Stomach (tissue), 4 donors: ENCODE measurements around the gene SCN7A.

Source experiments
- EP300 ChIP-seq: sonication (generic); formaldehyde crosslinking; IDR thresholded peaks from one replicate; pipeline ENCODE4 v1.6.1; 2017; ENCODE audit warnings: antibody characterized with exemption
- TF ChIP-seq, protein P1 (sequence below), 7 experiments: fragments of 450-650 bp in 4 of 7; fragments of 200-600 bp in 3 of 7; sonication (generic) in 3 of 7; IDR thresholded peaks; one replicate each; pipeline ENCODE4 v1.5.1; 2016 to 2019; ENCODE audit warnings: antibody characterized with exemption in 7 of 7, control low read depth in 2 of 7, mild to moderate bottlenecking in 1 of 7

GRCh38 chr2:166406374-166406773 lies 87.7 kb downstream of the SCN7A start:
- TF ChIP-seq, protein P1, sequence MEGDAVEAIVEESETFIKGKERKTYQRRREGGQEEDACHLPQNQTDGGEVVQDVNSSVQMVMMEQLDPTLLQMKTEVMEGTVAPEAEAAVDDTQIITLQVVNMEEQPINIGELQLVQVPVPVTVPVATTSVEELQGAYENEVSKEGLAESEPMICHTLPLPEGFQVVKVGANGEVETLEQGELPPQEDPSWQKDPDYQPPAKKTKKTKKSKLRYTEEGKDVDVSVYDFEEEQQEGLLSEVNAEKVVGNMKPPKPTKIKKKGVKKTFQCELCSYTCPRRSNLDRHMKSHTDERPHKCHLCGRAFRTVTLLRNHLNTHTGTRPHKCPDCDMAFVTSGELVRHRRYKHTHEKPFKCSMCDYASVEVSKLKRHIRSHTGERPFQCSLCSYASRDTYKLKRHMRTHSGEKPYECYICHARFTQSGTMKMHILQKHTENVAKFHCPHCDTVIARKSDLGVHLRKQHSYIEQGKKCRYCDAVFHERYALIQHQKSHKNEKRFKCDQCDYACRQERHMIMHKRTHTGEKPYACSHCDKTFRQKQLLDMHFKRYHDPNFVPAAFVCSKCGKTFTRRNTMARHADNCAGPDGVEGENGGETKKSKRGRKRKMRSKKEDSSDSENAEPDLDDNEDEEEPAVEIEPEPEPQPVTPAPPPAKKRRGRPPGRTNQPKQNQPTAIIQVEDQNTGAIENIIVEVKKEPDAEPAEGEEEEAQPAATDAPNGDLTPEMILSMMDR (IDR thresholded peaks at IDR 0.05) = no peak
- no peak for TF ChIP-seq EP300
